IMR-90 (cell line): Measurements from ENCODE around the gene GLYATL1. TPM values are rescaled to one million over a fixed set of nuclear protein-coding genes. Genes with fewer than 3 reads are reported as not detected.

ENCODE experiments used
- ATAC-seq: fragments of 200-7000 bp; cut with Tn5 transposase; 2 replicates; pipeline ENCODE4 v1.9.1; 2020; ENCODE audit warnings: low read depth, mild to moderate bottlenecking, moderate library complexity
- BruUV-seq: library from RNA; stranded (reverse); fragments of 400-500 nt; replicated peaks from 2 replicates; lab custom pipeline; 2021; lab: Mats Ljungman, UMichigan
- CTCF ChIA-PET: fragments of 300-600 bp; formaldehyde crosslinking; extraction: SDS; loops from one replicate; lab custom pipeline; 2021; ENCODE audit warnings: antibody characterized with exemption; lab: Yijun Ruan, JAX
- POLR2A ChIA-PET: fragments of 300-600 bp; sonication (Branson Sonifier 250); formaldehyde crosslinking; loops from one replicate; lab custom pipeline; 2022; ENCODE audit warnings: antibody characterized with exemption; ENCODE audit not compliant: unreplicated experiment; lab: Charles Lee
- DNase-seq: peaks from one replicate; pipeline ENCODE4 v3.0.0; 2013
- H2AFZ ChIP-seq: replicated peaks from 2 replicates; pipeline ENCODE3; 2013; ENCODE audit warnings: low read length, mild to moderate bottlenecking; ENCODE audit not compliant: poor library complexity
- H2AK5ac ChIP-seq: 2 replicates; pipeline ENCODE4 v1.6.1; 2013; ENCODE audit warnings: low read depth, low read length, inconsistent platforms
- H2AK9ac ChIP-seq: replicated peaks from 2 replicates; pipeline ENCODE3; 2013; ENCODE audit warnings: mild to moderate bottlenecking, low read depth, low read length, moderate library complexity; ENCODE audit not compliant: poor library complexity
- H2BK120ac ChIP-seq: 2 replicates; pipeline ENCODE4 v1.6.1; 2013; ENCODE audit warnings: low read depth, low read length, inconsistent platforms
- H2BK15ac ChIP-seq: 3 replicates; pipeline ENCODE4 v1.6.1; 2013; ENCODE audit warnings: low read depth, low read length, inconsistent platforms
- H2BK20ac ChIP-seq: 2 replicates; pipeline ENCODE4 v1.6.1; 2013; ENCODE audit warnings: low read depth, mild to moderate bottlenecking, inconsistent platforms, low read length, moderate library complexity
- H2BK5ac ChIP-seq: 2 replicates; pipeline ENCODE4 v1.6.1; 2013; ENCODE audit warnings: mild to moderate bottlenecking, low read depth, low read length, inconsistent platforms; ENCODE audit not compliant: poor library complexity, severe bottlenecking
- H3K14ac ChIP-seq: replicated peaks from 2 replicates; pipeline ENCODE4 v1.6.1; 2013; ENCODE audit warnings: low read depth, low read length, inconsistent platforms
- H3K18ac ChIP-seq: 2 replicates; pipeline ENCODE4 v1.6.1; 2013; ENCODE audit warnings: low read depth, low read length, control low read depth
- H3K23ac ChIP-seq: 2 replicates; pipeline ENCODE4 v1.6.1; 2013; ENCODE audit warnings: low read depth, low read length, inconsistent platforms
- H3K27ac ChIP-seq: 2 replicates; pipeline ENCODE4 v1.5.1; 2013; ENCODE audit warnings: mild to moderate bottlenecking, control low read depth, low read length; ENCODE audit not compliant: insufficient read depth
- H3K27me3 ChIP-seq: 2 replicates; pipeline ENCODE4 v1.6.1; 2013; ENCODE audit warnings: low read length; ENCODE audit not compliant: control insufficient read depth, insufficient read depth
- H3K36me3 ChIP-seq: 2 replicates; pipeline ENCODE4 v1.6.1; 2013; ENCODE audit warnings: low read length, mixed read lengths; ENCODE audit not compliant: control insufficient read depth, insufficient read depth
- H3K4ac ChIP-seq: 2 replicates; pipeline ENCODE4 v1.6.1; 2013; ENCODE audit warnings: low read depth, low read length, inconsistent platforms
- H3K4me1 ChIP-seq: 2 replicates; pipeline ENCODE4 v1.6.1; 2013; ENCODE audit warnings: low read length, mixed read lengths; ENCODE audit not compliant: control insufficient read depth, insufficient read depth
- H3K4me2 ChIP-seq: 2 replicates; pipeline ENCODE4 v1.6.1; 2013; ENCODE audit warnings: low read depth, mild to moderate bottlenecking, control low read depth, low read length, moderate library complexity
- H3K4me3 ChIP-seq: 2 replicates; pipeline ENCODE4 v1.5.1; 2013; ENCODE audit warnings: low read depth, mild to moderate bottlenecking, control low read depth, low read length, moderate library complexity; ENCODE audit not compliant: insufficient read depth
- H3K56ac ChIP-seq: 2 replicates; pipeline ENCODE4 v1.6.1; 2013; ENCODE audit warnings: low read length, inconsistent platforms; ENCODE audit not compliant: insufficient read depth; ENCODE audit errors: extremely low read depth
- H3K79me1 ChIP-seq, 2 experiments: 2 replicates each; pipeline ENCODE4 v1.6.1; 2013; ENCODE audit warnings: low read length in 2 of 2, inconsistent platforms in 1 of 2, low read depth in 1 of 2
- H3K9ac ChIP-seq: 2 replicates; pipeline ENCODE4 v1.6.1; 2013; ENCODE audit warnings: low read depth, low read length, control low read depth
- H3K9me1 ChIP-seq: 2 replicates; pipeline ENCODE4 v1.6.1; 2013; ENCODE audit warnings: low read length, inconsistent platforms; ENCODE audit not compliant: insufficient read depth
- H3K9me3 ChIP-seq: 2 replicates; pipeline ENCODE4 v1.6.1; 2013; ENCODE audit warnings: low read length; ENCODE audit not compliant: control insufficient read depth, insufficient read depth
- H4K20me1 ChIP-seq: 2 replicates; pipeline ENCODE4 v1.6.1; 2013; ENCODE audit warnings: low read length, inconsistent platforms; ENCODE audit not compliant: insufficient read depth
- H4K5ac ChIP-seq: 2 replicates; pipeline ENCODE4 v1.6.1; 2013; ENCODE audit warnings: mild to moderate bottlenecking, low read depth, low read length, control low read depth
- H4K8ac ChIP-seq, 2 experiments: 2 replicates each; pipeline ENCODE4 v1.6.1; 2013; ENCODE audit warnings: low read depth in 2 of 2, low read length in 2 of 2, control low read depth in 1 of 2, inconsistent platforms in 1 of 2
- H4K91ac ChIP-seq: 2 replicates; pipeline ENCODE4 v1.6.1; 2013; ENCODE audit warnings: low read depth, low read length, inconsistent platforms; ENCODE audit not compliant: insufficient read depth
- BHLHE40 ChIP-seq: fragments of 150-350 bp; IDR thresholded peaks from 2 replicates; pipeline ENCODE4 v1.6.1; 2016; ENCODE audit warnings: mild to moderate bottlenecking, low read depth, low read length
- CEBPB ChIP-seq: IDR thresholded peaks from 2 replicates; pipeline ENCODE4 v1.6.1; 2012; ENCODE audit warnings: low read depth, low read length, improper control_type of control experiment
- FOS ChIP-seq: fragments of 150-350 bp; IDR thresholded peaks from 2 replicates; pipeline ENCODE4 v1.6.1; 2016; ENCODE audit warnings: low read depth, low read length
- MAZ ChIP-seq: IDR thresholded peaks from 2 replicates; pipeline ENCODE4 v1.6.1; 2012; ENCODE audit warnings: low read depth, mild to moderate bottlenecking, low read length, improper control_type of control experiment, moderate library complexity, borderline replicate concordance
- NFE2L2 ChIP-seq: fragments of 150-350 bp; IDR thresholded peaks from 2 replicates; pipeline ENCODE4 v1.6.1; 2016; ENCODE audit warnings: low read depth, mild to moderate bottlenecking, low read length
- RAD21 ChIP-seq: IDR thresholded peaks from 2 replicates; pipeline ENCODE4 v1.6.1; 2012; ENCODE audit warnings: low read length, improper control_type of control experiment
- RFX5 ChIP-seq: IDR thresholded peaks from 2 replicates; pipeline ENCODE4 v1.8.0; 2012; ENCODE audit warnings: low read depth, mild to moderate bottlenecking, low read length, moderate library complexity
- SMC3 ChIP-seq: fragments of 150-350 bp; IDR thresholded peaks from 2 replicates; pipeline ENCODE4 v1.6.1; 2016; ENCODE audit warnings: low read depth, mild to moderate bottlenecking, antibody characterized with exemption, low read length, moderate library complexity
- dilution Hi-C: fragments of 300-500 bp; cut with HindIII; formaldehyde crosslinking; loops from one replicate; pipeline ENCODE4 v1.14.3; 2018; ENCODE audit warnings: low sequenced_read_pairs; ENCODE audit not compliant: unreplicated experiment
- in situ Hi-C: fragments of 300-500 bp; cut with MboI; formaldehyde crosslinking; loops from 3 replicates; pipeline ENCODE4 v1.14.3; 2019; ENCODE audit warnings: low sequenced_read_pairs, inconsistent platforms, mixed read lengths
- intact Hi-C: fragments of 100-400 bp; cut with micrococcal nuclease; formaldehyde crosslinking; loops from 2 replicates; pipeline ENCODE4 v1.10.0; 2022
- polyA plus RNA-seq, 3 experiments: library from polyadenylated mRNA; depleted of rRNA; stranded (reverse); fragments of >200 nt; gene quantifications; 2 replicates each; pipeline ENCODE4 v1.2.3, GENCODE V29; 2012; ENCODE audit warnings: low replicate concordance in 1 of 3
- total RNA-seq: library from RNA; depleted of rRNA; stranded (reverse); fragments of >200 nt; gene quantifications from 2 replicates; pipeline ENCODE4 v1.2.3, GENCODE V29; 2012
- TF ChIP-seq, protein P1 (sequence below): fragments of 150-350 bp; IDR thresholded peaks from 2 replicates; pipeline ENCODE4 v1.6.1; 2017; ENCODE audit warnings: mild to moderate bottlenecking, antibody characterized with exemption, low read length, low read depth
- TF ChIP-seq, protein P2 (sequence below): conservative IDR thresholded peaks from 2 replicates; pipeline ENCODE4 v1.5.1; 2012; ENCODE audit warnings: mild to moderate bottlenecking, low read depth, low read length, improper control_type of control experiment

The GLYATL1 gene
- total and polyA plus RNA-seq, 2 of the 4 experiments (the other 2 are of a cell fraction): 0.54 to 0.58 TPM

DNA sequence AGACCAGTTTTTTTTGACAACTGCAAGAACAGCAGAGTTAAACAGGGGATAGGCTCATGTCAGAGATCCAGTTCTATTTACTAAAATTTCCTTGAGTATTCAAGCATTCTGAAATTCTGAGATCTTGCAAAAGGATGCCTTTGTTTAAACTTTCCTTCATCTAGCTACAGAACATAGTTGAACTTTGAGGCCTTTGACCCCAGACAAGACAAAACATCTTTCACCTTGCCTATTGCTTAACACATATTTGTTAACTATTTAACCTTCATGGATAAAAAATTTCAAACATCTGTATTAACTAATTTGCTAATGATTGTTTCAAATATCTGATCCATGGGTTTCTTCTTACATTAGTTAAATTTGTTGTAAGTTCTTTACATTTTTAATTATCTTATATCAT is 38.2 kb downstream of the GLYATL1 start:
- H2AK9ac ChIP-seq: no peak overlapping the region
- no peaks in the 10 kb centered on the region for H3K79me1 ChIP-seq
- TF ChIP-seq NFE2L2: no peak
- no peak for TF ChIP-seq CEBPB
- no peak for TF ChIP-seq MAZ
- TF ChIP-seq, protein P1, sequence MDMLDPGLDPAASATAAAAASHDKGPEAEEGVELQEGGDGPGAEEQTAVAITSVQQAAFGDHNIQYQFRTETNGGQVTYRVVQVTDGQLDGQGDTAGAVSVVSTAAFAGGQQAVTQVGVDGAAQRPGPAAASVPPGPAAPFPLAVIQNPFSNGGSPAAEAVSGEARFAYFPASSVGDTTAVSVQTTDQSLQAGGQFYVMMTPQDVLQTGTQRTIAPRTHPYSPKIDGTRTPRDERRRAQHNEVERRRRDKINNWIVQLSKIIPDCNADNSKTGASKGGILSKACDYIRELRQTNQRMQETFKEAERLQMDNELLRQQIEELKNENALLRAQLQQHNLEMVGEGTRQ: no peak
- TF ChIP-seq RFX5: no peak
- TF ChIP-seq BHLHE40: no peak
- TF ChIP-seq, protein P2, sequence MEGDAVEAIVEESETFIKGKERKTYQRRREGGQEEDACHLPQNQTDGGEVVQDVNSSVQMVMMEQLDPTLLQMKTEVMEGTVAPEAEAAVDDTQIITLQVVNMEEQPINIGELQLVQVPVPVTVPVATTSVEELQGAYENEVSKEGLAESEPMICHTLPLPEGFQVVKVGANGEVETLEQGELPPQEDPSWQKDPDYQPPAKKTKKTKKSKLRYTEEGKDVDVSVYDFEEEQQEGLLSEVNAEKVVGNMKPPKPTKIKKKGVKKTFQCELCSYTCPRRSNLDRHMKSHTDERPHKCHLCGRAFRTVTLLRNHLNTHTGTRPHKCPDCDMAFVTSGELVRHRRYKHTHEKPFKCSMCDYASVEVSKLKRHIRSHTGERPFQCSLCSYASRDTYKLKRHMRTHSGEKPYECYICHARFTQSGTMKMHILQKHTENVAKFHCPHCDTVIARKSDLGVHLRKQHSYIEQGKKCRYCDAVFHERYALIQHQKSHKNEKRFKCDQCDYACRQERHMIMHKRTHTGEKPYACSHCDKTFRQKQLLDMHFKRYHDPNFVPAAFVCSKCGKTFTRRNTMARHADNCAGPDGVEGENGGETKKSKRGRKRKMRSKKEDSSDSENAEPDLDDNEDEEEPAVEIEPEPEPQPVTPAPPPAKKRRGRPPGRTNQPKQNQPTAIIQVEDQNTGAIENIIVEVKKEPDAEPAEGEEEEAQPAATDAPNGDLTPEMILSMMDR: no peak
- TF ChIP-seq FOS: no peak
- TF ChIP-seq SMC3: no peak
- TF ChIP-seq RAD21: no peak
- no peak overlapping the region for H4K8ac ChIP-seq
- H3K14ac ChIP-seq: no peak overlapping the region
- no peaks in the 10 kb centered on the region for H3K4me1 ChIP-seq
- no peak overlapping the region for H2BK120ac ChIP-seq
- no peaks in the 10 kb centered on the region for H4K20me1 ChIP-seq
- CTCF ChIA-PET: no interaction called here
- in situ Hi-C loops (no loop called here), dilution Hi-C loops (no loop called here), intact Hi-C loops (no loop called here)
- no peak overlapping the region for H3K9ac ChIP-seq
- no peak overlapping the region for H3K56ac ChIP-seq
- no peaks in the 10 kb centered on the region for H3K9me3 ChIP-seq
- no peak for ATAC-seq
- H3K4me2 ChIP-seq: no peak overlapping the region
- H2AK5ac ChIP-seq: no peak overlapping the region
- no peak overlapping the region for H3K23ac ChIP-seq
- no peak overlapping the region for H3K4me3 ChIP-seq
- BruUV-seq: no TSS peak
- no peaks in the 10 kb centered on the region for H3K27me3 ChIP-seq
- no peak overlapping the region for H4K91ac ChIP-seq
- no peak overlapping the region for H3K4ac ChIP-seq
- H4K5ac ChIP-seq: no peak overlapping the region
- no peak overlapping the region for H2BK5ac ChIP-seq
- no peaks in the 10 kb centered on the region for H3K36me3 ChIP-seq
- H3K27ac ChIP-seq: no peak overlapping the region
- POLR2A ChIA-PET: no interaction called here
- no peak overlapping the region for H3K18ac ChIP-seq
- no peak overlapping the region for H2BK15ac ChIP-seq
- no peak overlapping the region for H2BK20ac ChIP-seq
- no peak for DNase-seq
- H2AFZ ChIP-seq: no peak overlapping the region
- no peaks in the 10 kb centered on the region for H3K9me1 ChIP-seq
